ENCODE measurements around the gene CDKAL1.
A peak's percentile ranks its signal among the peaks of the same experiment; 100 is the strongest.

The CDKAL1 gene

GRCh38 chr6:20948556-20948955 lies 414.3 kb downstream of the CDKAL1 start (continued):
- TF ChIP-seq CSRNP3 (CRISPR knock-in tag; IDR thresholded peaks at IDR 0.05) (no peak), ESRRG (CRISPR knock-in tag; IDR thresholded peaks at IDR 0.05) (no peak), ARNTL (CRISPR knock-in tag; IDR thresholded peaks at IDR 0.05; ENCODE audit: borderline replicate concordance, low read depth) (no peak), ZNF8 (CRISPR knock-in tag; IDR thresholded peaks at IDR 0.05) (no peak)

- TF ChIP-seq BACH2 (CRISPR knock-in tag; IDR thresholded peaks at IDR 0.05; ENCODE audit: borderline replicate concordance) (no peak), ZFP30 (CRISPR knock-in tag; IDR thresholded peaks at IDR 0.05) (no peak), ISL1 (CRISPR knock-in tag; IDR thresholded peaks at IDR 0.05) (no peak), ZNF70 (CRISPR knock-in tag; IDR thresholded peaks at IDR 0.05) (no peak)
- ATAC-seq, result no peak
These were observed 414.9 kb downstream of the CDKAL1 start for GRCh38 chr6:20949138-20949537.

- peak; percentile 71 for ATAC-seq
- TF ChIP-seq BACH2 (CRISPR knock-in tag; IDR thresholded peaks at IDR 0.05; ENCODE audit: borderline replicate concordance) (no peak), TOX (CRISPR knock-in tag; IDR thresholded peaks at IDR 0.05; ENCODE audit: borderline replicate concordance) (no peak), ESRRG (CRISPR knock-in tag; IDR thresholded peaks at IDR 0.05) (no peak), PATZ1 (CRISPR knock-in tag; IDR thresholded peaks at IDR 0.05; ENCODE audit: borderline replicate concordance) (no peak), TCF4 (CRISPR knock-in tag; IDR thresholded peaks at IDR 0.05; ENCODE audit: borderline replicate concordance) (no peak), PPARA (CRISPR knock-in tag; IDR thresholded peaks at IDR 0.05; ENCODE audit: borderline replicate concordance) (no peak), ZNF565 (CRISPR knock-in tag; conservative IDR thresholded peaks at IDR 0.05; ENCODE audit: low read depth) (no peak), TSHZ2 (CRISPR knock-in tag; IDR thresholded peaks at IDR 0.05) (no peak), RARB (CRISPR knock-in tag; IDR thresholded peaks at IDR 0.05) (no peak), CREB5 (CRISPR knock-in tag; IDR thresholded peaks at IDR 0.05; ENCODE audit: low read depth) (no peak), ZFP3 (CRISPR knock-in tag; IDR thresholded peaks at IDR 0.05) (no peak), CSDC2 (CRISPR knock-in tag; IDR thresholded peaks at IDR 0.05) (no peak), ZNF70 (CRISPR knock-in tag; IDR thresholded peaks at IDR 0.05) (no peak), SNAI2 (CRISPR knock-in tag; IDR thresholded peaks at IDR 0.05) (no peak), OSR1 (CRISPR knock-in tag; IDR thresholded peaks at IDR 0.05) (no peak), POU6F1 (CRISPR knock-in tag; IDR thresholded peaks at IDR 0.05; ENCODE audit: borderline replicate concordance, low read depth) (no peak), ZNF8 (CRISPR knock-in tag; IDR thresholded peaks at IDR 0.05) (no peak), CSRNP3 (CRISPR knock-in tag; IDR thresholded peaks at IDR 0.05) (no peak)
These were observed 418.6 kb downstream of the CDKAL1 start for GRCh38 chr6:20952699-20953474.

All from SK-N-SH treated with all-trans-retinoic acid at 6 μM for 48 hours (cell line).